ENCODE results near the gene CDK9.

Gene CDK9

GRCh38 chr9:127785023-127785932 is 556 bp upstream of the CDK9 start:
- TF ChIP-seq REST (IDR thresholded peaks at IDR 0.05; ENCODE audit: insufficient read depth in 1 of 2, low read depth in 2 of 2, low read length in 2 of 2), result no peak
- peak; percentile 63 for TF ChIP-seq FOXP2 (optimal IDR thresholded peaks at IDR 0.05; ENCODE audit: borderline replicate concordance, extremely low read depth, extremely low read length, insufficient read depth)
- no peak for TF ChIP-seq POLR2AphosphoS5 (IDR thresholded peaks at IDR 0.05; ENCODE audit: low read depth, low read length)

- no peak for TF ChIP-seq FOXP2 (optimal IDR thresholded peaks at IDR 0.05; ENCODE audit: borderline replicate concordance, extremely low read depth, extremely low read length, insufficient read depth)
- no peak for TF ChIP-seq TAF1 (IDR thresholded peaks at IDR 0.05; ENCODE audit: borderline replicate concordance, insufficient read depth, low read length)
- TF ChIP-seq SIN3A (IDR thresholded peaks at IDR 0.05; ENCODE audit: borderline replicate concordance, insufficient read depth, low read length), result no peak
- no peak for TF ChIP-seq REST (IDR thresholded peaks at IDR 0.05; ENCODE audit: insufficient read depth in 1 of 2, low read depth in 2 of 2, low read length in 2 of 2)
- no peak for TF ChIP-seq POLR2AphosphoS5 (IDR thresholded peaks at IDR 0.05; ENCODE audit: low read depth, low read length)
Measured at GRCh38 chr9:127786773-127787104, 905 bp downstream of the CDK9 start.

DNA sequence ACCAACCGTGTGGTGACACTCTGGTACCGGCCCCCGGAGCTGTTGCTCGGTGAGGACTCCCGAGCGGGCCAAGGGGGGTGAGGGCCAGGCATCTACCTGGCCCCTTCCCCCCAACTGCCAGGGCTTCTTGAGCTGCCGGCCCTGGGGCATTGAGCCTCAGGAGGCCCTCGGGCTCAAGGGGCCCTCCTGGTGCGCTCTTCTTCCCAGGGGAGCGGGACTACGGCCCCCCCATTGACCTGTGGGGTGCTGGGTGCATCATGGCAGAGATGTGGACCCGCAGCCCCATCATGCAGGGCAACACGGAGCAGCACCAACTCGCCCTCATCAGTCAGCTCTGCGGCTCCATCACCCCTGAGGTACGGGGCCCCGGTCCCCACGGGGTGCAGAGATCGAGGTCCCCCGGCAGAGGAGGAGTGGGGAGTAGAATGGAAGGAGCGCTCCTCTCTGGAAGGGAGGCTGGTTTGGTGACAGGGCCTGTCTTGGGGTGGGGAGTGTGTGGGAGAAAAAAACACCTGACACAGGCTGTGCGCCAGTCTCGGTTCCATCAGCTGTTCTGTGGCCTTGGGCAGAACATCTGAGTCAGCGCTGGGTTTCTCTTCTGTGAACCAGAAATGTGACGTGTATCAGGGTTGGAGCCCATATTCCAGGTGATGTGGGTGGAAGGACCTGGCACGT is 2.6 kb downstream of the CDK9 start:
- TF ChIP-seq SIN3A (IDR thresholded peaks at IDR 0.05; ENCODE audit: borderline replicate concordance, insufficient read depth, low read length), result no peak
- TF ChIP-seq POLR2AphosphoS5 (IDR thresholded peaks at IDR 0.05; ENCODE audit: low read depth, low read length), result no peak
- no peak for TF ChIP-seq REST (IDR thresholded peaks at IDR 0.05; ENCODE audit: insufficient read depth in 1 of 2, low read depth in 2 of 2, low read length in 2 of 2)
- TF ChIP-seq TAF1 (IDR thresholded peaks at IDR 0.05; ENCODE audit: borderline replicate concordance, insufficient read depth, low read length), result no peak
- TF ChIP-seq FOXP2 (optimal IDR thresholded peaks at IDR 0.05; ENCODE audit: borderline replicate concordance, extremely low read depth, extremely low read length, insufficient read depth), result no peak

DNA sequence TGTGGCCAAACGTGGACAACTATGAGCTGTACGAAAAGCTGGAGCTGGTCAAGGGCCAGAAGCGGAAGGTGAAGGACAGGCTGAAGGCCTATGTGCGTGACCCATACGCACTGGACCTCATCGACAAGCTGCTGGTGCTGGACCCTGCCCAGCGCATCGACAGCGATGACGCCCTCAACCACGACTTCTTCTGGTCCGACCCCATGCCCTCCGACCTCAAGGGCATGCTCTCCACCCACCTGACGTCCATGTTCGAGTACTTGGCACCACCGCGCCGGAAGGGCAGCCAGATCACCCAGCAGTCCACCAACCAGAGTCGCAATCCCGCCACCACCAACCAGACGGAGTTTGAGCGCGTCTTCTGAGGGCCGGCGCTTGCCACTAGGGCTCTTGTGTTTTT is 3.3 kb downstream of the CDK9 start:
- TF ChIP-seq REST (IDR thresholded peaks at IDR 0.05; ENCODE audit: insufficient read depth in 1 of 2, low read depth in 2 of 2, low read length in 2 of 2), result no peak
- TF ChIP-seq FOXP2 (optimal IDR thresholded peaks at IDR 0.05; ENCODE audit: borderline replicate concordance, extremely low read depth, extremely low read length, insufficient read depth), result no peak
- no peak for TF ChIP-seq POLR2AphosphoS5 (IDR thresholded peaks at IDR 0.05; ENCODE audit: low read depth, low read length)
- no peak for TF ChIP-seq TAF1 (IDR thresholded peaks at IDR 0.05; ENCODE audit: borderline replicate concordance, insufficient read depth, low read length)

Data from PFSK-1 (cell line).